Amniotic epithelial cell (primary cell): Measurements from ENCODE around the gene COG8.
"Not testable (repeated sequence)": the region's sequence is repeated elsewhere in the genome, so short reads cannot be mapped to it uniquely, and the experiment has no call there.

Source experiments
- DNase-seq: peaks from one replicate; pipeline ENCODE4 v3.0.0-alpha.2; 2010; ENCODE audit warnings: low read depth

Gene COG8, protein sequence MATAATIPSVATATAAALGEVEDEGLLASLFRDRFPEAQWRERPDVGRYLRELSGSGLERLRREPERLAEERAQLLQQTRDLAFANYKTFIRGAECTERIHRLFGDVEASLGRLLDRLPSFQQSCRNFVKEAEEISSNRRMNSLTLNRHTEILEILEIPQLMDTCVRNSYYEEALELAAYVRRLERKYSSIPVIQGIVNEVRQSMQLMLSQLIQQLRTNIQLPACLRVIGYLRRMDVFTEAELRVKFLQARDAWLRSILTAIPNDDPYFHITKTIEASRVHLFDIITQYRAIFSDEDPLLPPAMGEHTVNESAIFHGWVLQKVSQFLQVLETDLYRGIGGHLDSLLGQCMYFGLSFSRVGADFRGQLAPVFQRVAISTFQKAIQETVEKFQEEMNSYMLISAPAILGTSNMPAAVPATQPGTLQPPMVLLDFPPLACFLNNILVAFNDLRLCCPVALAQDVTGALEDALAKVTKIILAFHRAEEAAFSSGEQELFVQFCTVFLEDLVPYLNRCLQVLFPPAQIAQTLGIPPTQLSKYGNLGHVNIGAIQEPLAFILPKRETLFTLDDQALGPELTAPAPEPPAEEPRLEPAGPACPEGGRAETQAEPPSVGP

DNA sequence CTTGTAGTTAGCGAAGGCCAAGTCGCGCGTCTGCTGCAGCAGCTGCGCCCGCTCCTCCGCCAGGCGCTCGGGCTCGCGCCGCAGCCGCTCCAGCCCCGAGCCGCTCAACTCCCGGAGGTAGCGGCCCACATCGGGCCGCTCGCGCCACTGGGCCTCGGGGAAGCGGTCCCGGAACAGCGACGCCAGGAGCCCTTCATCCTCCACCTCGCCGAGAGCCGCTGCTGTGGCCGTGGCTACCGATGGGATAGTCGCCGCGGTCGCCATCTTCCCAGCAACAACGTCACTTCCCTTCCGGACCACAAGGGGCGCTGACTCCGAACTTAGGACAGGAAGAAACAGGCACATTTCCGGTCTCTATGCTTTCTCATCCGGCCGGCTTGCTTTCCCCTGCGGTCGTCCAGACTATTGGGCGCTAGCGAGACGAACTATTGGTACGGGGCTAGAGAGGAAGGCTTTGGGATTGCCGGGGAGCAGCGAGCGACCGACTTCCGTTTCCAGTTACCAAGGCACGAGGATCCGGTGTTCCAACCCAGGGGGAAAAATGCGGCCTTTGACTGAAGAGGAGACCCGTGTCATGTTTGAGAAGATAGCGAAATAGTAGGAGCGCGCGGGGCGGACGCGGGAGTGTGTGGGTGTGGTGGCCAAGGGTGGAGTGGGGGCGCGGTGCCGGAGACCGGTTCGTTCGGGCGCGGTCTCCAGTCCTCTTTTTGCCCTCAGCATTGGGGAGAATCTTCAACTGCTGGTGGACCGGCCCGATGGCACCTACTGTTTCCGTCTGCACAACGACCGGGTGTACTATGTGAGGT lies at the start of gene COG8, which contains the start of gene NIP7:
TSS of gene COG8 (minus strand) at position 276 of the 806 bp plus-strand sequence. CDS start at position 264, 12 bp downstream.
TSS of gene NIP7 (plus strand) at position 484 of the 806 bp plus-strand sequence. CDS start at position 542, 58 bp downstream.
- peak; percentile 99 for DNase-seq

DNA sequence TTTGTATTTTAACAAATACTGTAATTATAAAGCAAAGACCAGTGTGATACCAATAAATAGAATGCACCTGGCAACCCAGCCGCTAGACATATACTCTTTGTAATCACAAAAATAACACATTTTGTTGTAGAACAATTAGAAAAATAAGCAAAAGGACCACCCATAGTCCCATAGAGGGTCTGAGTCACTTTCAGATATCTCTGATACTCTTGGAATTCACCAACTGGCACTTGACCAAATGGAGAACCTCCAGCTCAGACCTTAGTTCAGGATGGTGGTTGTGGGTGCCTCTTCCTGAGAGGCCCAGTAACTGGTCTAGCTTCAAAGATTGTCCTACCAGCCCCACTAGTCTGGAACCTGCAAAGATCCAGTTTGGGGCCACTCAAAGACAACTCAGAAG lies 47.2 kb upstream of the COG8 start:
- peak; percentile 63 for DNase-seq

DNA sequence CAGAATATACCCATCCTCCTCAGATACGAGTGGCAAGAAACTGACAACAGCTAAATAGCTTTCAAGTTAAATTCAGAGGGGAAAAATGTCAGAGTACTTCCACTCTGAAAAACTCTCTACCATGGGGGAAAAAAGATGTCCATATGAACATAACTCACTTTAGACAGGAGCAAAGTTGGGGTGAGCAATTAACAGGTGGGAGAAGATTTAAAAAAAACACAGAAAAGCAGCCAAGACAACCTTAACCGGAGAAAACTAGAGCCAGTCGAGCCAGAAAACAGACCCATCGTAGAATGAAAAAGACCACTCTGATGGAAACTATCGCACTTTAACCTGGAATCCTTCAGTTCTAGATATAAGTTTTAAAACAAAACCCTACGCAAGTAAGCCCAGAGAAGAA lies 45.6 kb upstream of the COG8 start:
- DNase-seq, result no peak

DNA sequence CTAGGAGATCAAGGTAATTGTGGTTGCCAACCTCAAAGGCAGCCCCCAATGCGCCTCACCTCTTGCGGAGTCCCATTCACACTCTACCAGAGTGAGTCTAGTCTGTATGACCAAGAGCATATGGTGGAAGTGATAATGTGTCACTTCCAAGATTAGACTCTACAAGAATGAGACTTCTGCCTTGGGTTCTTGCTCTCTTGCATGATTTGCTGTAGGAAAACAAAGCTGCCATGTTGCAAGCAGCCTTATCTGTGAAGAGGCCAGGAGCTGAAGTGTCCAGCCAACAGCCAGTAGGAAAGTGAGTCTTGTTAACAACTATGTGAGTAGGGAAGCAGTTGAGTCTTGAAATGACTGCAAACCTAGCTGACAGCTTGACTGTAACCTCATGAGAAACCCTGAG lies 43.1 kb upstream of the COG8 start:
- peak; percentile 67 for DNase-seq

DNA sequence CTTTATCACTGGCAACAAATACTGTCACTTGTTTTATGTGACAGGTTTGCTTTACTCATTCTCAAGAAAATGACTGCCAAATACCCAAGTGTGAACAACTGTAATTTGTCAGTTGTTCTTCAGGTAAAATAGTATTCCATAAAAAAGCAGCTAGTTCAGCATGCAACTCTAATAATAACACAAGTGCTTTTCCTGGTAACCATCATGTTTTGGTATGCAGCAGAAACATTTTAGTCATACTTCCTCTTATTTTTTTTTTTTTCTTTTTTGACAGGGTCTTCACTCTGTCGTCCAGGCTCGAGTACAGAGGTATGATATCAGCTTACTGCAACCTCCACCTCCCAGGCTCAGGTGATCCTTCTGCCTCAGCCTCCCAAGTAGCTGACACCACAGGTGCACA lies 41.9 kb upstream of the COG8 start:
- DNase-seq, result no peak

DNA sequence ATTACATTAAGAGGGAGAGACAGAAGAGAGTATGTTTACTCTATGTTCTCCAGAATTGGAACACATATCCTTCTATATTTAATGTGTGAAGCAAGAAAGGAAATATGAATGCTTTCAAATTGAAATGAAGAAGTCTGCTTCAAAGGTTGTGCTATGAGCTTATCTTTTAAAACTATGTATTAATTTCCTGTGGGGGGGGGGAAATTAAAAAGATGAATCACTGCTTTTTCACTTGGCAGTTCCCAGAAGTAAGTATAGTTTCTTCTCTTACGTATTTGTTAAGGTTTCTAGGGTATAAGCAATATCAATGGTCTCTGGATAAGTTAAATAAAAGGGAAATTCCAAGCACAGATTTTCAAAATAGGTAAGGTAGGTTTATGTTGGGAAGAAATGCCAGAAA lies 39.4 kb upstream of the COG8 start:
- no peak for DNase-seq

DNA sequence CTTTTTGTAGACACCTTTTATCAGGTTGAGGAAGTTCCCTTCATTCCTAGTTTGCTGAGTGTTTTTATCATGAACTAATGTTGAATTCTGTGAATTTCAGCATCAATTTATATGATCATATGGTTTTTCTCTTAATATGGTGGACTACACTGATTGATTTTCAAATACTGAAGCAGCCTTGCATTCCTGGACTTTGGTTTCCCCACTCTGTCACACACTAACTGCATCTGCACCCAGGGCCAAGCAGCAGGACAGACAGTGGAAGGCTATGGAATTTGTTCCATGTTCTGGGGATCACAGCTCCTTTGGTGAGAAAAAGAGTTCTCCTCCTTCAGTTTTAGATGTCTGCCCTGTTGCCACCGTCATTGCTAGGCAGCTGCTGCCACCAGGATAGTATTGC lies 38.7 kb upstream of the COG8 start:
- DNase-seq, result no peak

DNA sequence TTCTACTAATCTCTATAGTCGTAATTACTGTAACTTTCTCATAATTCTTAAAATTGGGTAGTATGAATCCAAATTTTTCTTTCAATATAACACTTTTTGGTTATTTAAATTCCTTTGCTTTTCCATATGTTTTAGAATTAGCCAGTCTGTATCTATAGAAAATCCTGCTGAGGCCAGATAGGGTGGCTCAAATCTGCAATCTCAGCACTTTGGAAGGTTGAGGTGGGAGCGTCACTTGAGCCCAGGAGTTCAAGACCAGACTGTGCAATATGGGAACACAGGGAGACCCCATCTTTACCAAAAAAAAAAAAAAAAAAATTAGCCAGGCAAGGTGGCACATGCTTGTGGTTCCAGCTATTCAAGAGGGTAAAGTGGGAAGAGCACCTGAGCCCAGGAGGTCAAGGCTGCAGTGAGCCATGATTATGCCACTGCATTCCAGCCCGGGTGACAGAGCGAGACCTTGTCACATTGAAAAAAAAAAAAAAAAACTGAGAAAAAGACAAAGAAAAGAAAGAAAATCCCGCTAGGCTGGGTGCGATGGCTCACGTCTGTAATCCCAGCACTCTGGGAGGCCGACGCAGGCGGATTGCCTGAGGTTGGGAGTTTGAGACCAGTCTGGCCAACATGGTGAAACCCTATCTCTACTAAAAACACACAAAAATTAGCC lies 37.2 kb upstream of the COG8 start:
- DNase-seq, result no peak

DNA sequence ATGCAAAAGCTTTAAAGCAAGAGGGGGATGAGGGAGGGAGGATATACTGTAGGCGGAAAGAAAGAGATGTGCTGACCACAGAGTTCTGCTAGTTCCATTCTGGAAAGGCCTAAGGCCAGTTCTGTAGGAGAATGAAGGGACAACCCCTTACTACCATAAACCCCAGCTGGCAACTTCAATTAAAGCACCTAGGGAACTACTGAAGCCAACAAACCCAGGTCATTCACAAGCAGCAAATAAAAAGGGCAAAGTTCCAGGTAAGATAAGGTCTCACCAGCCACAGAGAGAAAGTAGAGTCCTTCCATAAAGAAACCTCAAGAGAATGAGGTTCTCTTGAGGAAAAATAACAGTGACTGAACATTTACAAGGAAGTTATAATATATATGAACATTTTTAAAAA lies 33.7 kb upstream of the COG8 start:
- DNase-seq, result no peak

DNA sequence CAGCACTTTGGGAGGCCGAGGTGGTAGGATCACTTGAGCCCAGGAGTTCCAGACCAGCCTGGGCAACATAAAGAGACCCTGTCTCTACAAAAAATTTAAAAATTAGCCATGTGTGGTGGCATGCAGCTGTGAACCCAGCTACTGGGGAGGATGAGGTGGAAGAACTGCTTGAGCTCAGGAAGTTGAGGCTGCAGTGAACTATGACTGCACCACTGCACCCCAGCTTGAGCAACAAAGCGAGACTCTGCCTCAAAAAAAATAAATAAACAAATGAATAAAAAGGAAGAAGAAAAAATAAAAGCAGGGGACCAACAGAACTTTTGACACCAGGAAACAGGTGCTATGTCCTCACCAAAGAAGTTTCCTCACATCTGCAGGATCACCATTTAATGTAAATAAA lies 32.2 kb upstream of the COG8 start:
- no peak for DNase-seq

DNA sequence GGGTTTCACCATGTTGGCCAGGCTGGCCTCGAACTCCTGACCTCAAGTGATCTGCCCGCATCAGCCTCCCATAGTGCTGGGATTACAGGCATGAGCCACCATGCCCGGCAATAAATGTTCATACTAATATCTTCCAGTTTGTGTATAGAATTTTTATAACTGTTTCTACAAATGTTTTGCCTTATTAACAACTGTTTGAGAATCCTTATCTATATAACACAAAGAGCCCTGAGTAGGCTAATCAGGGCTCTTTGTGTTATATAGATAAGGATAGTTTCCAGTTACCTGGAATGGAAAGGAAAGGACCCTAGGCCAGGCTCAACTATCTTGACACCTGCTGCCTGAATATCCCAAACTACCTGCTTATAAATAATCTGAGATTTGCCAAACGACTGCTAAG lies 29.5 kb upstream of the COG8 start:
- DNase-seq, result no peak

DNA sequence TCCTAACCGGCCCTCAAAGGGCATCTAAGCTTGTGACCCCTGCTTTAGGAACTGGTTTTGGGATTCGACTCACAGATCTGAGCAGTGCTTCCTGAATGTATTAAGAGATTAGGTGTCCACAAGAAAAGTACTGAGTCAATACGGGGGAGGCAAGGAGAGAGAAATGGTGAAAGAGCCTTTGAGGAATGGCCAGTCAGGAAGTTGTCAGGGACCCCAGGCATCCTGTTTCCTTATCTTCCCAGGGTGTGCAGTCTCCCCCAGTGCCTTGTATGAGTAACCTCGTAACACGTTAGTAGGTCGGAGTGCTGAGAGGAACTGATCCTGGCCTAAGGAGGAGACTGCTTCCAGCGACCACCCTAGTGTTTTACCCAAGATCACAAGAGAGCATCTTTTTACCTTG lies 28.6 kb upstream of the COG8 start:
- peak; percentile 99 for DNase-seq

DNA sequence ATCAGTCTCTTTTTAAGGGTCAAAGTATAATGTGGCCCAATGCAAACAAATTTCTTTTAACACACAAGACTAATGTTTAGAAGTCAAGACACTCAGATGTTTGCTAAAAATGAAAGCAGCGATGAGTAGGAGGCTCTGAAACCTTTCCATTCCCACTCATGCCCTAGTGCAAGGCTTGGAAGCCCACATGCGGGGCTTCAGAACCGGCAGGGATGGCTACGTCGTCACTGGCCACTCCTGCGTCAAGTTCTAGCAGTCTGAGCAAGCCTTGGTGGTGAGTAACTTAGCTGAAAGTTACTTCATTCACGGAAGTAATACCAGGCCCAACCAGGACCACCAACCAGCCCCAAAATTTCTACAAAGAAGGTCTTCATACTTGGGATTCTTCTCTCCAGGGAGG lies 27.1 kb upstream of the COG8 start:
- peak; percentile 19 for DNase-seq

DNA sequence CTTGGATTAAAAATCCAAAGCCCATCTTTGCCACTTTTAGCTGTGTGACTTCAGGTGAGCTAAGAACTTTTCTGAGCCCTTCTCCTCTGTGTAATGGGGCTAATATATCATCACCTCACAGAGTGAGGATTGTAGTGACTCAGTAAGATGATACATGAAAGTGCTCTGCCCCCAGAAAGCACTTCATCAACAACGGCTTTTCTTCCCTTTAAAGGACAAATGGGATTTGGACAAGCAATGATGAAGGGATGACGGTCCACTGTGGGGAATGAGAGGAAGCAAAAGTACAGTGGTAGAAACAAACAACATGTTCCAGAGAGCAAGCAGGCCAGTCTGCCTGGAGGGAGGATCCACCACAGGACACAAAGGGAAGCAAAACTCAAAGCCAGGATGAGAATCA lies 26.5 kb upstream of the COG8 start:
- peak; percentile 95 for DNase-seq

DNA sequence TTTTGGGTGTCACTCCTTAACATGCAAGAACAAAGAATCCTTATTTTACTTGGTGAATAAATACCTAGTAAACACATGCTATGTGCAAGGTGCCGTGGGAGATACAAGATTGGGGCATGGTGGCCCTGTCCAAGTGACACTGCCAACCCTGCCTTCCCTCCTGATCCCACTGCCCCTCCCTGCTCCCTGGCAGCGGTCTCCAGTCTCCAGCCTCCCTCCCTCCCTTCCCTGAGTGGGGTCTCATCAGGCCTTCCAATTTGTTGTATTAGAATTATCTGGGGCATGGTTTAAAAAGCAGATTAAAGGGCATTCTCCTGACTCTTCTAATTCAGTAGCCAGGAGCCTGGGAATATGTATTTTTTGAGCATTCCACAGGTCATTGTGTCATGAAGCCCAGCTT lies 24.7 kb upstream of the COG8 start:
- DNase-seq, result no peak

DNA sequence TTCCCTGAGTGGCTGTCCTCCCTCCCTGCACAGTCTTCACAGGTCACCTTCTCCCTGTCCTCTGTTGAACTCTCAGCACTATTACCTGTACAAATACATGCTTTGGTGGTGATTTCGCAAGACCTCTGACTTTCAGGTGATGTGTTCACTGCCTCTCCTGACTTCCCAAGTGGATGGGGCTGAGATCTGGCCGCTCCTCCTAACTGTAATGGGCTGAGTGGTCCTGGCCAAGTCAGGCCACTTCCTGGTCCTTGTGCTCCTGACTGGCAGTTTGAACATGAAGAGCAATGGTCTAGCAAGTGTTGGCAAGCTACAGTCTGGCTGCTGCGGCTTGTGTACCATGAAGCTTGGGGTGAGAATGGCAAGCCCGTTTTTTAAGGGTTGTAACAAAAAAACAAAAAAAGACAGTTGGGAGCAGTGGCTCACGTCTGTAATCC lies 23.9 kb upstream of the COG8 start:
- DNase-seq, result no peak

DNA sequence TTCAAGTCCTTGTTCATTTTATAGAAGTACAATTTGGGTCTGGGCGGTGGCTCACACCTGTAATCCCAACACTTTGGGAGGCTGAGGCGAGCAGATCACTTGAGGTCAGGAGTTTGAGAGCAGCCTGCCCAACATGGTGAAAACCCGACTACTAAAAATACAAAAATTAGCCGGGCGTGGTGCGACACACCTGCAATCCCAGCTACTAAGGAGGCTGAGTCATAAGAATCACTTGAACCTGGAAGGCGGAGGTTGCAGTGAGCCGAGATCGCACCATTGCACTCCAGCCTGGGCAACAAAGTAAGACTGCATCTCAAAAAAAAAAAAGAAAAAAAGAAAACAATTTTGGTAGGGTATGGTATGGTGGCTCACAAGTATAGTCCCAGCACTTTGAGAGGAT lies 20.7 kb upstream of the COG8 start:
- not testable (repeated sequence) for DNase-seq

DNA sequence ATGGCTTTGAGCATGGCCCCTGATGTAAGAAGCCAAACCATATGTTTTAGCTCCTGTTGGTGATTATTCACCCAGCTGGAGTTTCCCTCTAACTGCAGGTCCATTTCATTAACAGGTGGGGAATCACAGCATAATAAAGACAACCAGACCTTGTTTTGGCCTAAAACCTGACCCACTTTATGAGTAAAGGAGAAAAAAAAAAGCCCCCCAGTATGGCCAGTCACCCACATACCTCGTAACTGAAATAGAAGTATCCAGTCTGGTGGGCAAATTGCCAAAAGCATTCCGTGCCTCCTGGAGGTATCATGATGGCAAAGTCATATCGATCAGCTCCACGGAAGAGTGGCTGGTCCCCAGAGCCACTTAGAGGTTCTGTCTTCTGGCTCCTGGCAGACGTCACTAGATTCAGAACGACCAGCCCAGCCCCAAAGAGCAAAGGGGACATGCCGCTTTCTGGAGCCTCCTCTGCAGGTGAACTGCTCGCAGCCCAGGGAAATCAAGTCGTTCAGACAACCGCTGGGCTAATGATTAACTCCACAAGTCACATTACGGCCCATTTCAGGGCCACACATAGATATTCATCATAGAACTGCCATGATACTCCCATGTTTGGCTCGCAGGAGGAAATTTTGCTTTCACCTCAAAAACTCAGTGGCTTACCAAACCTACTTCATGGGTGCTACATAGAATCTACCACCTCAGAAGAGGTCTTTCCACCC lies 12.1 kb upstream of the COG8 start, which contains the start of gene TMED6:
TSS of gene TMED6 (minus strand) at position 478 of the 719 bp plus-strand sequence. CDS start at position 445, 33 bp downstream.
- DNase-seq, result no peak

DNA sequence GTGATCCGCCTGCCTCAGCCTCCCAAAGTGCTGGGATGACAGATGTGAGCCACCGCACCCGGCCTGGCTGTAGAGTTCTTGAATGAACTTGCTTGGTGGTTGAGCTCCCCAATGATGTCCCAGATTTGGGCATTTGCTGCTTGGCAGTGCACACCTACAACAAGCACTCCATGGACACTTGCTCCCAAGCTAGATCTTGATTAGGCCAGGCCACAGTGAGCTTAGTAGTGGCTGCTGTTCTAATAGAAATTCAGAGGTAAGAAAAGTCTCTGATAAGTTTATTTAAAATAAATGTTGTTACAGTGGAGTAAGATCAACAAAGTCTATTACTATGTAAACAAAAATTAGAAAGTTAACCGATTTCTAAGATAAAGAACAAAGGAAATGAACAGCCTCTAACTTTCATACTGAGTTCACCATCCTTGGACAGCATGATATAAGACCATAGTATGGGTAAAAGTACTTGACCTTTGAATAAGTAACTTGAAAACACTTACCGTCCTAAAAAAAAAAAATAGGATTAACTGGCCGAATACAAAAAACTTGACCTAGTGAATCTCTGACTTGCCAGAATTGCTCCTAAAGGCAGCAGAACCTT lies 11.3 kb upstream of the COG8 start:
- no peak for DNase-seq

DNA sequence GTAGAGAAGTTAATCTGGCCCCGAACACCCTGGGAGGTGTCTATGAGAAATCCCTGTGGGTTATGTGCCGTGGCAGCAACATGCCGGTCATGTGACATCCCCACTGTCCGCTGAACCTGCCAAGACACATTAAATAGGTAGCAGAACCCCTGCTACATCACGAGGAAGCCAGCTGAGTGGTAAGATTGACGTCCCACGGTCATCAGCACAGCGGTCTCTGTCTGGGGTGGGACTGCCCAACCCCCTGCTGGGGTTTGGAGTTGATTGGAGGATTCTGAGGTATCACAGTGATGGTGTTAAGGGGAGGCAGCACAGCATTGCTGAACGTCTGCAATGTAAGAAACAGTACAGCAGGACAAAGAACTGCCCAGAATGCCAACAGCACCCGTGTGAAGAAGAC lies 10.2 kb upstream of the COG8 start:
- DNase-seq, result no peak

DNA sequence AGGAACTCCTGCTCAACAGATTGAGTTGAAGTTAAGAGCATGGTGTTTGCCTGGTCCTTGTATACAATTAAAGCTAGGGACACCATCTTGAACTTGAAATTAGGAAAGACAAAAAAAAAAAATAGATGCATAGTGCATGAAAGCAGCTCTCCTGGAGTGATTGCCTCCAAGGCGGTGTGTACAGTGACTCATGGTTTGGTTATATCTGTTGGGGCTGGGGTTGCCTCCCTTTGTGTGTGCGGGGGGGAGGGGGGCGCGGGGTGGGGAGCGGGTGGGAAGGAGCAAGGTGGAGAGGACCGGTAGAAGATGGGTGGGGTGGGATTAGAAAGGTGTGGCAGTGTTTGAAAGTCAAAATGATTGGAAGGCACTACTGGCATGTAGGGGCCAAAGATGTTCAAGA lies 8.9 kb upstream of the COG8 start:
- no peak for DNase-seq
